ENCODE data around the gene NCAN. TPM values are rescaled to one million over a fixed set of nuclear protein-coding genes. Genes with fewer than 3 reads are reported as not detected.

NCAN gene
- total and polyA plus RNA-seq, 2 of the 8 experiments (the other 6 are each of a cell fraction or from before 2014, with no cell fraction given): 2.7 TPM

DNA sequence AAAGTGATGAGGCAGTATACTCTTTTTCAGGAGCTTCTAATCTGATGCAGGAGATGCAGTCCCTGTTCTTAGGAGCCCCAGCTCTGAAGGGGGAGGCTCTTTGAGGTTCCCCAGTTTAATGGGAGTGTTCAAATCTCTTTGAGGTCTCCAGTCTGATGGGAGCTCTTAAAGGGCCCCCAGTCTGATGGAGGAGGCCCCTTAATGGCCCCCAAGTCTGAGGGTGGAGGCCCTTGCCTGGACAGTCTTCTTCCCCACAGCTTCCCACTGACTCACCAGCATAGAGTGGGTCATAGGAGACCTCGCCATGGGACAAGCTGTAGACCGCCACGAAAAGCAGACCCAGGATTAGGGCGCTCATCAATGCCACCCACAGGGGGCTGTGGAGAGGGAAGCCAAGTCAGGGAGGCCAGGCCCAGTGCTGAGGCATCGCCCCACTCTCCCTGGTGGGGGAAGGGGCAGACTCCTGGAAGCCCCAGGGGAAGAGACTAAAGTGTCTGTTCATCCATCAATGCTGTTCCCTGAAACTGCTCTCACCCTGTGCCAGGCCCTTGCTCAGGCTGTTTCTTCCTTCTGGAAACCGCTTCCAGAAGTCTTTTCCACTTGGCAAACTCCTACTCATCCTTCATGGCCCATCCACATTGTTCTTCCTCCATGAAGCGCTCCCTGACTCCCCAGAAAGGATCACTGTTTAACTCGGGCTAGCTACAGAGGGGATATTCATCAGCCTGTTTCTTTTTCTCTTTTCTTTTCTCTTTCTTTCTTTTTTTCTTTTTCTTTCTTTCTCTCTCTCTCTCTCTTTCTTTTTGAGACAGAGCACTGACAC is 59.2 kb downstream of the NCAN start (continued):
- no peak for TF ChIP-seq SP1 (IDR thresholded peaks at IDR 0.05; ENCODE audit: low read depth, low read length)
